Activated CD8-positive, alpha-beta T cell treated with anti-CD3 and anti-CD28 coated beads for 36 hours (primary cell): ENCODE results near the gene PTGR1. TPM values are rescaled to one million over a fixed set of nuclear protein-coding genes. Genes with fewer than 3 reads are reported as not detected.

ENCODE experiments used
- ATAC-seq: fragments of 200-7000 bp; cut with Tn5 transposase; one replicate; pipeline ENCODE4 v1.10.0; 2021; ENCODE audit warnings: mild to moderate bottlenecking, moderate library complexity
- CTCF ChIA-PET: fragments of 350-600 bp; sonication (Branson Sonifier 250); formaldehyde crosslinking; loops from one replicate; lab custom pipeline; 2021; ENCODE audit warnings: antibody characterized with exemption; lab: Charles Lee
- POLR2A ChIA-PET: fragments of 350-600 bp; sonication (Branson Sonifier 250); formaldehyde crosslinking; loops from one replicate; lab custom pipeline; 2021; ENCODE audit warnings: antibody characterized with exemption; lab: Charles Lee
- DNase-seq: peaks from one replicate; pipeline ENCODE4 v3.0.0-alpha.2; 2020
- H3K27ac Mint-ChIP-seq: one replicate; pipeline ENCODE4 v1.8.0; 2021; ENCODE audit warnings: mild to moderate bottlenecking, mixed read lengths
- H3K27me3 Mint-ChIP-seq: one replicate; pipeline ENCODE4 v1.8.0; 2021; ENCODE audit warnings: mixed read lengths
- H3K36me3 Mint-ChIP-seq: one replicate; pipeline ENCODE4 v1.8.0; 2021; ENCODE audit warnings: low read depth, mixed read lengths
- H3K4me1 Mint-ChIP-seq: one replicate; pipeline ENCODE4 v1.8.0; 2021; ENCODE audit warnings: low read depth, mixed read lengths
- H3K4me3 Mint-ChIP-seq: one replicate; pipeline ENCODE4 v1.8.0; 2021; ENCODE audit warnings: mild to moderate bottlenecking, moderate library complexity, mixed read lengths
- H3K9me3 Mint-ChIP-seq: one replicate; pipeline ENCODE4 v1.8.0; 2021; ENCODE audit warnings: mixed read lengths
- CTCF ChIP-seq: fragments of 200-600 bp; IDR thresholded peaks from one replicate; pipeline ENCODE4 v1.8.0; 2022; ENCODE audit warnings: antibody characterized with exemption, mild to moderate bottlenecking
- intact Hi-C: fragments of 100-400 bp; cut with micrococcal nuclease; formaldehyde crosslinking; loops from one replicate; pipeline ENCODE4 v1.10.0; 2022
- total RNA-seq, 2 experiments: library from RNA; stranded (reverse); gene quantifications; one replicate each; pipeline ENCODE4 v1.2.3, GENCODE V29; 2021

PTGR1 gene
- 1 to 10 TPM; 1.7 to 1.8 TPM for total RNA-seq

DNA sequence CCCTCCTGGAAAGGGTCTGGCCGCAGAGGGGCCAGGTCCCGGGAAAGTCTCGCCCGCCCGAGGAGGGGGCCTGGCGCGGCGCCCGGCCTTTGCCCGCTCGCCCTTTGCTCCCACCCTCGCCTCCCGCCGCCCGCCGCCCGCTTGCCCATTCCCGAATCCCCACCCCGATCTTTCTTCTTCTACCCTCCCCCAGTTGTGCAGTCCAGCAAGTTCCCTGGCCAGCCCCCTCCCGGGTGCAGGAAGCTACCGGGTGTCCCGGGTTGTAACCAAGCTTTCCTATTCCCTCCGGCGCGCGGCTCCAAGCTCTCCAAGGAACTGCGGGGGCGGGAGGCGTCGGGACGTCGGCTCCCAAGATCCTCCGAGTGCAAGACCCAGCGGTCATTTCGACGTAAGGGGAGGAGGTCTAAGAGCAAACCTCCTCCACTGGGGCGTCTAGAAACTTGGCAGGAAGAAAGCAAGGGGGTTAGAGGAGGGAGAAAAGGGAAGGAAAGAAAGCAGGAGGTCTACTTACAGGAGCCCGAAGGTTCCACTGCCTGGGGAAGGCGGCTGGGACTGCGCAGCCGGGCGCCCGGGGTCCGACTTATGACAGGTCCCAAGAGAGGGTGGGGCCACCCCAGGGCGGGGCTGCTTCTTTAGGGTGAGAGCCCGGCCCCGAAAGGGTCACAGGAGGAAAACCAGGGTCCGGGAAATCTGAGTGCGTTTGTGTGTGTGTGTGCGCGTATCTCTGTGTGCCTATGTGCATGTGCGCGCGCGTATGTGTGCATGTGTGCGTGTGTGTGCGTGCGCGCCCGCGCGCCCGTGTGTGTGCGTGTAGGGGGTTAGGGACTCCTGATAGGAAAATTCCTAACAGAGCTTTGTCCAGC is at the start of gene PTGR1:
PTGR1 (minus strand) TSS at position 556 of the 863 bp plus-strand sequence. CDS start 2,225 bp downstream, outside the sequence.
- peak; percentile 36 for ATAC-seq
- ChIA-PET POLR2A (no interaction called here), CTCF (interaction anchor here (0.8 to 1.4 kb wide), 8 partner anchors 11 to 476 kb away, joined by 3 to 25 read pairs (median 4); no protein-coding TSS in a partner anchor)
- H3K27ac Mint-ChIP-seq, result no peak within 1 kb of the TSS
- peaks cover 11% of the 10 kb centered on the region for H3K4me1 Mint-ChIP-seq
- TF ChIP-seq CTCF, result no peak
- peaks cover 29% of the 10 kb centered on the region for H3K27me3 Mint-ChIP-seq
- peak within 1 kb of the TSS; percentile 79 for H3K4me3 Mint-ChIP-seq
- no peaks in the 10 kb centered on the region for H3K9me3 Mint-ChIP-seq
- intact Hi-C loops, result loop anchor here (5.0 to 10.0 kb wide), 2 partner anchors 93 to 465 kb away; no protein-coding TSS in a partner anchor
- no peaks in the 10 kb centered on the region for H3K36me3 Mint-ChIP-seq
- peak; percentile 46 for DNase-seq

DNA sequence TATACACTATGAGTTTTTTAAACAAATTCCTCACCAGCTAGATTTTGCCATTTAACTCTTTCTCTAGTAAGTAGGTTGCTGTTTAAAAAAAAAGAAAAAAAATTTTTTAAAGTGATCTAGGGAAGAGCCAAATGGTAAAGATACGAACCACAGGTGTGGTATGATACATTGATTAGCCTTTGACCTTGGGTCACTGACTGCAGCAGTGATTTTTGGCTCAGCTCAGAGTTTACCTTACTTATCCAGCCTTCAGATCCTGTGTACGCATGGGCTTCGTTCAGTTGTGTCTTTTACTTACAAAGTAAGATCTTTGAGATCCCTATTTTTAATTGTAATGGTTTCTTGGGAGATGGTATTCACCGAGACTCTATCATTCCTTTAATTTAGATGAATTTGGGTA is 49.6 kb upstream of the PTGR1 start:
- no peaks in the 10 kb centered on the region for H3K4me1 Mint-ChIP-seq
- ChIA-PET CTCF (interaction anchor here (1.0 to 1.2 kb wide), 2 partner anchors 23 to 70 kb away, joined by 3 read pairs; no protein-coding TSS in a partner anchor), POLR2A (interaction anchor here (0.6 kb wide), 1 partner anchor 288 kb away, joined by 3 read pairs; no protein-coding TSS in a partner anchor)
- no peak for DNase-seq
- no peak for TF ChIP-seq CTCF
- H3K4me3 Mint-ChIP-seq, result no peak overlapping the region
- H3K27me3 Mint-ChIP-seq, result no peaks in the 10 kb centered on the region
- intact Hi-C loops, result no loop called here
- H3K9me3 Mint-ChIP-seq, result no peaks in the 10 kb centered on the region
- no peak for ATAC-seq
- H3K27ac Mint-ChIP-seq, result no peak overlapping the region
- peaks cover 43% of the 10 kb centered on the region for H3K36me3 Mint-ChIP-seq

GRCh38 chr9:111648066-111648465 is 48.6 kb upstream of the PTGR1 start:
- no peak for DNase-seq
- H3K9me3 Mint-ChIP-seq, result no peaks in the 10 kb centered on the region
- peaks cover 42% of the 10 kb centered on the region for H3K36me3 Mint-ChIP-seq
- H3K4me3 Mint-ChIP-seq, result no peak overlapping the region
- intact Hi-C loops, result no loop called here
- no peaks in the 10 kb centered on the region for H3K27me3 Mint-ChIP-seq
- ATAC-seq, result no peak
- POLR2A ChIA-PET, result no interaction called here
- CTCF ChIA-PET, result no interaction called here
- TF ChIP-seq CTCF, result no peak
- H3K27ac Mint-ChIP-seq, result no peak overlapping the region
- no peaks in the 10 kb centered on the region for H3K4me1 Mint-ChIP-seq

DNA sequence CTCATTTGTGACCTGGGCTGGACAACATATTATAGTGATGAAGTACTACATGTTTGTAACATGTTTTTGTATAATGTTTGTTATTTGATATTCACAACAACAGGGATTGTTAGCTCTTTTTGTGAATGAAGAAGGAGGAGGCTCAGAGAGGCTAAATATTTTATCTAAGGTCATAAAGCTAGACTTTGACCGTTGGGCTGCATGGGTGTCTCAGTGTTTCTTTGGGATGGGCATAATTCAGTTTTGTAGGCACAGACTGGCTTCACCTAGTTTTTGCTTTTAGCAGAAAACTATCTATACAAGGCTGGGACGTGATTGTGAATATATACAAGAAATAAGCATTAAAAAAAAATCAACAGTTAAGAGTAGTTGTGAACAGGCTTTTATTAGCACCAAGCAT is 47.0 kb upstream of the PTGR1 start:
- intact Hi-C loops, result no loop called here
- DNase-seq (no peak), ATAC-seq (no peak)
- no peaks in the 10 kb centered on the region for H3K4me1 Mint-ChIP-seq
- peaks cover 44% of the 10 kb centered on the region for H3K36me3 Mint-ChIP-seq
- H3K27me3 Mint-ChIP-seq, result no peaks in the 10 kb centered on the region
- CTCF ChIA-PET, result no interaction called here
- POLR2A ChIA-PET, result no interaction called here
- H3K4me3 Mint-ChIP-seq, result no peak overlapping the region
- H3K9me3 Mint-ChIP-seq, result no peaks in the 10 kb centered on the region
- H3K27ac Mint-ChIP-seq, result no peak overlapping the region
- TF ChIP-seq CTCF, result no peak

- H3K4me3 Mint-ChIP-seq, result no peak overlapping the region
- H3K36me3 Mint-ChIP-seq, result peaks cover 44% of the 10 kb centered on the region
- no peak for TF ChIP-seq CTCF
- CTCF ChIA-PET, result no interaction called here
- H3K27ac Mint-ChIP-seq, result no peak overlapping the region
- POLR2A ChIA-PET, result no interaction called here
- no peaks in the 10 kb centered on the region for H3K27me3 Mint-ChIP-seq
- intact Hi-C loops, result no loop called here
- ATAC-seq (no peak), DNase-seq (no peak)
- no peaks in the 10 kb centered on the region for H3K4me1 Mint-ChIP-seq
- no peaks in the 10 kb centered on the region for H3K9me3 Mint-ChIP-seq
Measured at GRCh38 chr9:111645806-111646205, 46.4 kb upstream of the PTGR1 start.
